ENCODE data around the gene FASN. TPM values are rescaled to one million over a fixed set of nuclear protein-coding genes. Genes with fewer than 3 reads are reported as not detected.

The FASN gene
- total RNA-seq, 4 donors from 2014 or later: 30.3 to 63.6 (median 44.8) TPM

- DNase-seq (ENCODE audit: extremely low spot score): no peak
- TF ChIP-seq CTCF (IDR thresholded peaks at IDR 0.05): no peak
- TF ChIP-seq POLR2A (IDR thresholded peaks at IDR 0.05; ENCODE audit: low read depth): no peak
- no peak for TF ChIP-seq EP300 (IDR thresholded peaks at IDR 0.05)
- TF ChIP-seq POLR2AphosphoS5 (IDR thresholded peaks at IDR 0.05): no peak
- intact Hi-C loops (cut with DNase I): no loop called here
- Histone ChIP-seq H3K4me1 (peaks cover 0 to 3% (median 0%) of the 10 kb centered on the region in 4 donors), H3K36me3 (peaks cover 70 to 95% (median 89%) of the 10 kb centered on the region in 4 donors), H3K4me3 (no peak overlapping the region), H3K27ac (replicated peaks in 1 of 4) (no peak overlapping the region), H3K9me3 (no peaks in the 10 kb centered on the region), H3K27me3 (no peaks in the 10 kb centered on the region)
- WGBS: 70% methylated on average over 2 of the region's 19 CpGs
Measured at GRCh38 chr17:82082456-82082855, 15.6 kb downstream of the FASN start.

GRCh38 chr17:82081966-82082365 lies 16.1 kb downstream of the FASN start:
- Histone ChIP-seq H3K9me3 (no peaks in the 10 kb centered on the region), H3K27ac (replicated peaks in 1 of 4) (no peak overlapping the region), H3K4me3 (no peak overlapping the region), H3K36me3 (peaks cover 66 to 90% (median 85%) of the 10 kb centered on the region in 4 donors), H3K27me3 (no peaks in the 10 kb centered on the region), H3K4me1 (peaks cover 0 to 6% (median 0%) of the 10 kb centered on the region in 4 donors)
- 88% methylated on average over 12 of the region's 22 CpGs for WGBS
- TF ChIP-seq EP300 (IDR thresholded peaks at IDR 0.05) (no peak), CTCF (IDR thresholded peaks at IDR 0.05) (no peak), POLR2A (IDR thresholded peaks at IDR 0.05; ENCODE audit: low read depth) (no peak), POLR2AphosphoS5 (IDR thresholded peaks at IDR 0.05) (no peak)
- DNase-seq (ENCODE audit: extremely low spot score): no peak
- intact Hi-C loops (cut with DNase I): no loop called here

GRCh38 chr17:82081546-82081945 lies 16.5 kb downstream of the FASN start:
- H3K27ac ChIP-seq (replicated peaks in 1 of 4): no peak overlapping the region
- H3K36me3 ChIP-seq: peaks cover 63 to 86% (median 80%) of the 10 kb centered on the region in 4 donors
- no peaks in the 10 kb centered on the region for H3K27me3 ChIP-seq
- WGBS: no CpG with 5 or more reads among the region's 20 CpGs
- no peak overlapping the region for H3K4me3 ChIP-seq
- no peaks in the 10 kb centered on the region for H3K9me3 ChIP-seq
- peaks cover 0 to 6% (median 0%) of the 10 kb centered on the region in 4 donors for H3K4me1 ChIP-seq
- no peak for TF ChIP-seq CTCF (IDR thresholded peaks at IDR 0.05)
- TF ChIP-seq EP300 (IDR thresholded peaks at IDR 0.05): no peak
- TF ChIP-seq POLR2AphosphoS5 (IDR thresholded peaks at IDR 0.05): no peak
- no peak for TF ChIP-seq POLR2A (IDR thresholded peaks at IDR 0.05; ENCODE audit: low read depth)
- intact Hi-C loops (cut with DNase I): no loop called here
- no peak for DNase-seq (ENCODE audit: extremely low spot score)

GRCh38 chr17:82080789-82081464 lies 17.1 kb downstream of the FASN start:
- peaks cover 0 to 6% (median 0%) of the 10 kb centered on the region in 4 donors for H3K4me1 ChIP-seq
- 94% methylated on average over 30 of the region's 44 CpGs for WGBS
- TF ChIP-seq POLR2AphosphoS5 (IDR thresholded peaks at IDR 0.05) (no peak), CTCF (IDR thresholded peaks at IDR 0.05) (no peak), EP300 (IDR thresholded peaks at IDR 0.05) (no peak)
- intact Hi-C loops (cut with DNase I): no loop called here
- no peak overlapping the region for H3K27ac ChIP-seq (replicated peaks in 1 of 4)
- DNase-seq (ENCODE audit: extremely low spot score): no peak
- no peaks in the 10 kb centered on the region for H3K27me3 ChIP-seq
- no peak overlapping the region for H3K4me3 ChIP-seq
- H3K9me3 ChIP-seq: no peaks in the 10 kb centered on the region
- H3K36me3 ChIP-seq: peaks cover 59 to 80% (median 74%) of the 10 kb centered on the region in 4 donors
